HEK293 (cell line): ENCODE results near the gene VGLL3.

ENCODE experiments used
- CTCF ChIA-PET: fragments of 350-600 bp; formaldehyde crosslinking; extraction: SDS; loops from one replicate; lab custom pipeline; 2021; ENCODE audit warnings: antibody characterized with exemption; lab: Yijun Ruan, JAX
- POLR2A ChIA-PET: fragments of 300-600 bp; formaldehyde crosslinking; extraction: SDS; loops from one replicate; lab custom pipeline; 2020; ENCODE audit warnings: antibody characterized with exemption, inconsistent platforms; lab: Yijun Ruan, JAX
- H3K27ac ChIP-seq: fragments of 200-500 bp; sonication (Bioruptor generic); 2 replicates; pipeline ENCODE4 v1.5.1; 2014; ENCODE audit warnings: low read depth, low read length, control low read depth, inconsistent platforms; ENCODE audit errors: extremely low read depth
- H3K36me3 ChIP-seq, 2 experiments: fragments of 200-500 bp in 1 of 2; sonication (Bioruptor generic) in 1 of 2; 1 replicate in 1 of 2; 2 replicates in 1 of 2; pipeline ENCODE4 v1.5.1; 2014 to 2017; ENCODE audit warnings: inconsistent platforms in 2 of 2, low read length in 2 of 2; ENCODE audit not compliant: control insufficient read depth in 2 of 2, insufficient read depth in 1 of 2
- H3K4me1 ChIP-seq: fragments of 200-500 bp; sonication (Bioruptor generic); 2 replicates; pipeline ENCODE4 v1.5.1; 2014; ENCODE audit warnings: mild to moderate bottlenecking, low read length, inconsistent platforms; ENCODE audit not compliant: control insufficient read depth, insufficient read depth
- H3K4me3 ChIP-seq: 2 replicates; pipeline ENCODE4 v1.5.1; 2011; ENCODE audit warnings: low read depth, mild to moderate bottlenecking, control low read depth, low read length, moderate library complexity
- H3K9me3 ChIP-seq: fragments of 200-500 bp; sonication (Bioruptor generic); 2 replicates; pipeline ENCODE4 v1.5.1; 2014; ENCODE audit warnings: low read depth, low read length, inconsistent platforms; ENCODE audit not compliant: control insufficient read depth, insufficient read depth
- KLF10 ChIP-seq: fragments of 450-650 bp; IDR thresholded peaks from 2 replicates; pipeline ENCODE4 v1.5.1; 2018; ENCODE audit warnings: missing biosample characterization, mild to moderate bottlenecking, missing genetic modification characterization
- MEIS1 ChIP-seq: sonication (generic); formaldehyde crosslinking; IDR thresholded peaks from 2 replicates; pipeline ENCODE4 v1.8.1; 2022; ENCODE audit warnings: missing genetic modification reagents, mild to moderate bottlenecking, borderline replicate concordance
- MZF1 ChIP-seq: fragments of 450-650 bp; formaldehyde crosslinking; IDR thresholded peaks from 2 replicates; pipeline ENCODE4 v1.5.1; 2017; ENCODE audit warnings: missing biosample characterization, missing genetic modification characterization, borderline replicate concordance
- PRDM10 ChIP-seq: fragments of 450-650 bp; formaldehyde crosslinking; IDR thresholded peaks from 2 replicates; pipeline ENCODE4 v1.5.1; 2016; ENCODE audit warnings: missing biosample characterization, missing genetic modification characterization
- SP7 ChIP-seq: fragments of 450-650 bp; formaldehyde crosslinking; IDR thresholded peaks from 2 replicates; pipeline ENCODE4 v1.5.1; 2016; ENCODE audit warnings: missing biosample characterization, missing genetic modification characterization
- ZBTB17 ChIP-seq: fragments of 450-650 bp; formaldehyde crosslinking; IDR thresholded peaks from 2 replicates; pipeline ENCODE4 v1.5.1; 2016; ENCODE audit warnings: missing biosample characterization, missing genetic modification characterization
- ZBTB8A ChIP-seq: fragments of 450-650 bp; formaldehyde crosslinking; IDR thresholded peaks from 2 replicates; pipeline ENCODE4 v1.5.1; 2016; ENCODE audit warnings: missing biosample characterization, missing genetic modification characterization
- ZEB2 ChIP-seq: fragments of 450-650 bp; formaldehyde crosslinking; IDR thresholded peaks from 2 replicates; pipeline ENCODE4 v1.5.1; 2016; ENCODE audit warnings: missing biosample characterization, missing genetic modification characterization
- ZFP3 ChIP-seq: fragments of 450-650 bp; formaldehyde crosslinking; IDR thresholded peaks from 2 replicates; pipeline ENCODE4 v1.5.1; 2016; ENCODE audit warnings: low read depth, missing biosample characterization, missing genetic modification characterization
- ZNF223 ChIP-seq: fragments of 450-650 bp; formaldehyde crosslinking; IDR thresholded peaks from 2 replicates; pipeline ENCODE4 v1.5.1; 2016; ENCODE audit warnings: missing biosample characterization, missing genetic modification characterization
- ZNF23 ChIP-seq: fragments of 450-650 bp; formaldehyde crosslinking; IDR thresholded peaks from 2 replicates; pipeline ENCODE4 v1.5.1; 2016; ENCODE audit warnings: missing biosample characterization, missing genetic modification characterization, borderline replicate concordance
- ZNF274 ChIP-seq, 2 experiments: fragments of 200-500 bp in 1 of 2; fragments of 450-650 bp in 1 of 2; sonication (Bioruptor generic) in 1 of 2; formaldehyde crosslinking in 1 of 2; IDR thresholded peaks; 2 replicates each; pipeline versions ENCODE4 v1.5.1 to v1.6.1; 2014 to 2016; ENCODE audit warnings: borderline replicate concordance in 1 of 2, inconsistent platforms in 1 of 2, low read length in 1 of 2, missing biosample characterization in 1 of 2, missing genetic modification characterization in 1 of 2
- ZNF292 ChIP-seq: fragments of 450-650 bp; formaldehyde crosslinking; IDR thresholded peaks from 2 replicates; pipeline ENCODE4 v1.5.1; 2016; ENCODE audit warnings: low read depth, missing biosample characterization, missing genetic modification characterization, borderline replicate concordance
- ZNF302 ChIP-seq: fragments of 450-650 bp; formaldehyde crosslinking; IDR thresholded peaks from 2 replicates; pipeline ENCODE4 v1.5.1; 2016; ENCODE audit warnings: missing biosample characterization, missing genetic modification characterization, low read depth
- ZNF350 ChIP-seq: fragments of 450-650 bp; formaldehyde crosslinking; IDR thresholded peaks from 2 replicates; pipeline ENCODE4 v1.5.0; 2017; ENCODE audit warnings: missing biosample characterization, mild to moderate bottlenecking, missing genetic modification characterization
- ZNF354C ChIP-seq: fragments of 450-650 bp; formaldehyde crosslinking; IDR thresholded peaks from 2 replicates; pipeline ENCODE4 v1.5.1; 2016; ENCODE audit warnings: missing biosample characterization, missing genetic modification characterization, low read depth, borderline replicate concordance
- ZNF37A ChIP-seq: fragments of 450-650 bp; IDR thresholded peaks from 2 replicates; pipeline ENCODE4 v1.5.1; 2018; ENCODE audit warnings: missing biosample characterization, missing genetic modification characterization
- ZNF398 ChIP-seq: fragments of 450-650 bp; formaldehyde crosslinking; IDR thresholded peaks from 2 replicates; pipeline ENCODE4 v1.5.1; 2017; ENCODE audit warnings: missing biosample characterization, missing genetic modification characterization
- ZNF426 ChIP-seq: fragments of 450-650 bp; formaldehyde crosslinking; IDR thresholded peaks from 2 replicates; pipeline ENCODE4 v1.5.1; 2017; ENCODE audit warnings: missing biosample characterization, missing genetic modification characterization, mild to moderate bottlenecking, inconsistent platforms, moderate library complexity
- ZNF449 ChIP-seq: fragments of 450-650 bp; formaldehyde crosslinking; IDR thresholded peaks from 2 replicates; pipeline ENCODE4 v1.5.1; 2017; ENCODE audit warnings: missing biosample characterization, mild to moderate bottlenecking, missing genetic modification characterization, moderate library complexity
- ZNF521 ChIP-seq: fragments of 450-650 bp; formaldehyde crosslinking; IDR thresholded peaks from 2 replicates; pipeline ENCODE4 v1.5.1; 2017; ENCODE audit warnings: missing biosample characterization, mild to moderate bottlenecking, missing genetic modification characterization
- ZNF571 ChIP-seq: fragments of 450-650 bp; formaldehyde crosslinking; IDR thresholded peaks from 2 replicates; pipeline ENCODE4 v1.5.0; 2017; ENCODE audit warnings: missing biosample characterization, missing genetic modification characterization
- ZNF585B ChIP-seq: fragments of 450-650 bp; formaldehyde crosslinking; IDR thresholded peaks from 2 replicates; pipeline ENCODE4 v1.5.1; 2016; ENCODE audit warnings: missing biosample characterization, missing genetic modification characterization
- ZNF600 ChIP-seq: fragments of 450-650 bp; formaldehyde crosslinking; IDR thresholded peaks from 2 replicates; pipeline ENCODE4 v1.5.1; 2016; ENCODE audit warnings: missing biosample characterization, missing genetic modification characterization
- ZNF658 ChIP-seq: fragments of 450-650 bp; formaldehyde crosslinking; IDR thresholded peaks from 2 replicates; pipeline ENCODE4; 2016; ENCODE audit warnings: missing biosample characterization, missing genetic modification characterization
- ZNF701 ChIP-seq: fragments of 450-650 bp; formaldehyde crosslinking; IDR thresholded peaks from 2 replicates; pipeline ENCODE4 v1.5.1; 2016; ENCODE audit warnings: missing biosample characterization, missing genetic modification characterization
- ZNF791 ChIP-seq: fragments of 450-650 bp; formaldehyde crosslinking; IDR thresholded peaks from 2 replicates; pipeline ENCODE4 v1.5.1; 2016; ENCODE audit warnings: missing biosample characterization, missing genetic modification characterization
- ZSCAN23 ChIP-seq: fragments of 450-650 bp; formaldehyde crosslinking; IDR thresholded peaks from 2 replicates; pipeline ENCODE4 v1.5.1; 2016; ENCODE audit warnings: missing biosample characterization, missing genetic modification characterization
- TF ChIP-seq, protein P1 (sequence below): fragments of 450-650 bp; formaldehyde crosslinking; IDR thresholded peaks from 2 replicates; pipeline ENCODE4 v1.5.1; 2017; ENCODE audit warnings: missing biosample characterization, missing genetic modification characterization

VGLL3 gene

DNA sequence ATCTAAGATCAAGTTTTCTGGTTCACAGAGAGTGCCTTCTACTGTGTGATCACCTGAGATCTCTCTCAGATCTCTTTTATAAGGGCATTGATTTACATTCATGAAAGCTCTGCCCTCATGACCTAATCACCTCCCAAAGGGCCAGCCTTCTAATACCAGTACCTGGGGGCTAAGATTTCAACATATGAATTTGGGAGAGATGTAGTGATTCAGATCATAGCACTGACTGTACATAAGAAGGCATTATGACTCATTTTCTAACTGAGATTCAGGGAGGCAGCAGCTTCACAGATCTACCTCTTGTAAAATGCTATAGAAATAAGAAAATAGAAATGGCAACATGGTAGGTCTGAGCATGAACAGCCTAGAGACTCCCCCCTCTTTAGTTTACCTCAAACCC is 39.6 kb downstream of the VGLL3 start:
- H3K36me3 ChIP-seq = no peaks in the 10 kb centered on the region
- no peaks in the 10 kb centered on the region for H3K9me3 ChIP-seq
- ChIA-PET CTCF (no interaction called here), POLR2A (no interaction called here)
- H3K4me3 ChIP-seq = no peak overlapping the region
- no peak overlapping the region for H3K27ac ChIP-seq
- TF ChIP-seq ZNF701 (no peak), SP7 (tag by site-specific recombination) (no peak), ZNF426 (no peak), ZNF571 (tag by site-specific recombination) (no peak), KLF10 (tag by site-specific recombination) (no peak), ZNF521 (tag by site-specific recombination) (no peak), ZSCAN23 (tag by site-specific recombination) (no peak), MZF1 (tag by site-specific recombination) (no peak), ZNF274 (IDR thresholded peaks at IDR 0.05; ENCODE audit: low read length) (no peak), ZNF274 (tag by site-specific recombination; IDR thresholded peaks at IDR 0.05; ENCODE audit: borderline replicate concordance) (no peak), ZFP3 (tag by site-specific recombination) (no peak), MEIS1 (CRISPR knock-in tag) (no peak), ZNF23 (no peak), ZNF791 (tag by site-specific recombination) (no peak), ZNF223 (tag by site-specific recombination) (no peak), ZNF302 (tag by site-specific recombination) (no peak), PRDM10 (tag by site-specific recombination) (no peak)
- no peaks in the 10 kb centered on the region for H3K4me1 ChIP-seq

GRCh38 chr3:86950717-86951116 is 40.2 kb downstream of the VGLL3 start:
- ChIA-PET POLR2A (no interaction called here), CTCF (no interaction called here)
- TF ChIP-seq ZNF350 (tag by site-specific recombination) (no peak), ZNF292 (no peak), ZBTB8A (tag by site-specific recombination) (no peak), ZNF600 (tag by site-specific recombination) (no peak), ZNF398 (tag by site-specific recombination) (no peak), ZNF449 (tag by site-specific recombination) (no peak), ZEB2 (tag by site-specific recombination) (no peak), ZFP3 (tag by site-specific recombination) (no peak), ZNF354C (tag by site-specific recombination) (no peak), ZNF658 (tag by site-specific recombination) (no peak), ZNF37A (tag by site-specific recombination) (no peak), ZNF426 (no peak), MEIS1 (CRISPR knock-in tag) (no peak), ZNF585B (tag by site-specific recombination) (no peak), ZBTB17 (no peak)
- TF ChIP-seq, protein P1, sequence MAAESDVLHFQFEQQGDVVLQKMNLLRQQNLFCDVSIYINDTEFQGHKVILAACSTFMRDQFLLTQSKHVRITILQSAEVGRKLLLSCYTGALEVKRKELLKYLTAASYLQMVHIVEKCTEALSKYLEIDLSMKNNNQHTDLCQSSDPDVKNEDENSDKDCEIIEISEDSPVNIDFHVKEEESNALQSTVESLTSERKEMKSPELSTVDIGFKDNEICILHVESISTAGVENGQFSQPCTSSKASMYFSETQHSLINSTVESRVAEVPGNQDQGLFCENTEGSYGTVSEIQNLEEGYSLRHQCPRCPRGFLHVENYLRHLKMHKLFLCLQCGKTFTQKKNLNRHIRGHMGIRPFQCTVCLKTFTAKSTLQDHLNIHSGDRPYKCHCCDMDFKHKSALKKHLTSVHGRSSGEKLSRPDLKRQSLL (tag by site-specific recombination) = no peak

More at GRCh38 chr3:86950717-86951116, 40.2 kb downstream of the VGLL3 start:
- Histone ChIP-seq H3K36me3 (no peaks in the 10 kb centered on the region), H3K9me3 (no peaks in the 10 kb centered on the region), H3K27ac (no peak overlapping the region), H3K4me1 (no peaks in the 10 kb centered on the region), H3K4me3 (no peak overlapping the region)
